GM12875 (cell line): ENCODE measurements around the gene ARAP1.

Source experiments
- H3K4me3 ChIP-seq: one replicate; pipeline ENCODE4 v1.5.1; 2011; ENCODE audit warnings: low read depth, low read length, control low read depth
- TF ChIP-seq, protein P1 (sequence below): IDR thresholded peaks from 2 replicates; pipeline ENCODE4 v1.5.1; 2011; ENCODE audit warnings: low read depth, mild to moderate bottlenecking, control low read depth, inconsistent platforms, low read length, moderate library complexity, borderline replicate concordance; ENCODE audit not compliant: insufficient read depth

ARAP1 gene

DNA sequence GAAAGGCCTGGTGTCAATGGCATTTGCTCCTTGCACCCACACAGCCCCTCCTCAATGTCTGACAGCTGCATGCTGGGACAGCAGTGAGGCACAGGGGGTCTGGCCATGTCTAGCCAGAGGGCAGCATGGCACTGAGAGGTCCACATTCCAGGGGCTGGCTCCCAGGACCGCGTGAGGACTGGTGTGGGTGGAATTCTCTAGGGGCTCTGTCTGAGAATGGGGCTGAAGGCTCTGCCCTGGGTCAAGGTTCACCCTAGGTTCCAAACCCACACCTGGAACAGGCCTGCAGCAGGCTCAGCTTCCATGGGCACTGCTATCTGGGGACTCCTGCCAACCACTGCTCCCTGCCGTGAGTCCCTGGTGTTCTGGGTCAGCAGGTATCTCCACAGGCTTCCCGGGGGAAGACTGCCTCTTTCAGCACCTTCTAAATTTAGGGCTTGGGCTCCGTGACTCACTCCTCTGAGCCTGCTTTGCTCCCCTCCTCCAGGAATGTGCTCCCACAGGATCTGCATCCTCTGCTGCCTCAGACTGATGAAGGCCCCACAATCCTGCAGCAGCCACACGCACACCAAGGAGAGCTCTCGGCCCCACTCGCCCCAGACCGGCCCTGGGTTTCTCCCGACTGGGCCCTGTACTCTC, 37.4 kb upstream of the ARAP1 start:
- no peak overlapping the region for H3K4me3 ChIP-seq
- TF ChIP-seq, protein P1, sequence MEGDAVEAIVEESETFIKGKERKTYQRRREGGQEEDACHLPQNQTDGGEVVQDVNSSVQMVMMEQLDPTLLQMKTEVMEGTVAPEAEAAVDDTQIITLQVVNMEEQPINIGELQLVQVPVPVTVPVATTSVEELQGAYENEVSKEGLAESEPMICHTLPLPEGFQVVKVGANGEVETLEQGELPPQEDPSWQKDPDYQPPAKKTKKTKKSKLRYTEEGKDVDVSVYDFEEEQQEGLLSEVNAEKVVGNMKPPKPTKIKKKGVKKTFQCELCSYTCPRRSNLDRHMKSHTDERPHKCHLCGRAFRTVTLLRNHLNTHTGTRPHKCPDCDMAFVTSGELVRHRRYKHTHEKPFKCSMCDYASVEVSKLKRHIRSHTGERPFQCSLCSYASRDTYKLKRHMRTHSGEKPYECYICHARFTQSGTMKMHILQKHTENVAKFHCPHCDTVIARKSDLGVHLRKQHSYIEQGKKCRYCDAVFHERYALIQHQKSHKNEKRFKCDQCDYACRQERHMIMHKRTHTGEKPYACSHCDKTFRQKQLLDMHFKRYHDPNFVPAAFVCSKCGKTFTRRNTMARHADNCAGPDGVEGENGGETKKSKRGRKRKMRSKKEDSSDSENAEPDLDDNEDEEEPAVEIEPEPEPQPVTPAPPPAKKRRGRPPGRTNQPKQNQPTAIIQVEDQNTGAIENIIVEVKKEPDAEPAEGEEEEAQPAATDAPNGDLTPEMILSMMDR = no peak

DNA sequence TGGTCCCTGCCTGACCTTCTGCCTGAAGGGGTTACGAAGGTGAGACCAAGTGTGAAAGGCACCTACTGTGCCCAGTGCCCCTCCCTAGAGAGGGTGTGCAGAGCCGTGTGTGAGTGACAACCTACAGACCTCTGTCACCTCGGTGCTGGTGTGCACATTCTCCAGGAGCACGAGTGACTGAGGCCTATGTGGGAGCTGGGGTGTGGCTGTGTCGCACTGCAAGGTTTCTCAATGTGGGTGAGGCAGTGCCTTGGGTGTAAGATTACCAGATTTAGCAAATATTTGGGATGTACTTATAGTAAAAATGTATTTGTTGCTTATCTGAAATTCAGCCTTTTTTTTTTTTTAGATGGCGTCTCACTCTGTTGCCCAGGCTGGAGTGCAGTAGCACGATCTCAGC, 36.0 kb upstream of the ARAP1 start:
- TF ChIP-seq, protein P1 = no peak
- H3K4me3 ChIP-seq = no peak overlapping the region

DNA sequence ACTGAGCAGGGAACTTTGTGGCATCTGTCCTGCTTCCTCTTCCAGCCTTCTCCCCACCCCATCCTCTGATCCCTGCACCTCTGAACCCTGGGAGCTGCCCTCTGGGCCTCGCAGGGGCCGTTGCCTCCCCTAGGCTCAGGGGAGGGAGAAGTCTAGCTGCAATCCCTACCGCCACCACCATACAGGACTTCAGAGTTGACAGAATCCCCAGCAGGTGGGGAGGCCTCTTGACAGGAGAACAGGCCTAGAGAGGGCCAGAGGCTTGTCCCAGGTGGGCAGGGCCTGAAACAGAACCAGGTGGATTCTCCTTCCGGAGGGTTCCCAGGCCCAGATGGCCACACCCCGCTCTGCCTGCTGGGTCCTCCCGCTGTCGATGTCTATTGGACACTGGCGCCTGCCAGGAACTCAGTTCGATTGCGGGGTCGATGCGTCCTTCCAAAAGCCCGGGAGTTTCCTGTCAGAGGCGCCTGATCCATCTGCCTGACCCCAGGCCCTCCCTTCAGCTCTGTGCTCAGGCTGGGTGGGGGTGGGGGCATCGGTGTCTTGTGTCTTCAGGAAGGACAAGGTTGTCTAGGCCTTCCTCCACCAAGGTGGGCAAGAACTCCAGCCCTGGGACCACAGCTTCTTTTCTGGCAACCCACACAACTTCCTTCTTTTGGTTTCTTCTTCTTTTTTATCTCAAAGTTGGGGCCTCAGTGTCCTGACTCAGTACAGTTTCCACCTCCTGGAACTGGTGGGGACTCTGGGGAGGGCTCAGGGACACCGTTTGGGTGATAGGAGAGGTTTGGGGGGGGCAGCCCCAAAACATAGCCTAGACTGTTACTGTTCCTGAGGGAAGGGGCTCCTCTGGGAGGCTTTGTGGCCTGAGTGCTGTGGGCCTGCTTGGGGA, 35.3 kb upstream of the ARAP1 start:
- no peak overlapping the region for H3K4me3 ChIP-seq
- TF ChIP-seq, protein P1 = peak; percentile 60

DNA sequence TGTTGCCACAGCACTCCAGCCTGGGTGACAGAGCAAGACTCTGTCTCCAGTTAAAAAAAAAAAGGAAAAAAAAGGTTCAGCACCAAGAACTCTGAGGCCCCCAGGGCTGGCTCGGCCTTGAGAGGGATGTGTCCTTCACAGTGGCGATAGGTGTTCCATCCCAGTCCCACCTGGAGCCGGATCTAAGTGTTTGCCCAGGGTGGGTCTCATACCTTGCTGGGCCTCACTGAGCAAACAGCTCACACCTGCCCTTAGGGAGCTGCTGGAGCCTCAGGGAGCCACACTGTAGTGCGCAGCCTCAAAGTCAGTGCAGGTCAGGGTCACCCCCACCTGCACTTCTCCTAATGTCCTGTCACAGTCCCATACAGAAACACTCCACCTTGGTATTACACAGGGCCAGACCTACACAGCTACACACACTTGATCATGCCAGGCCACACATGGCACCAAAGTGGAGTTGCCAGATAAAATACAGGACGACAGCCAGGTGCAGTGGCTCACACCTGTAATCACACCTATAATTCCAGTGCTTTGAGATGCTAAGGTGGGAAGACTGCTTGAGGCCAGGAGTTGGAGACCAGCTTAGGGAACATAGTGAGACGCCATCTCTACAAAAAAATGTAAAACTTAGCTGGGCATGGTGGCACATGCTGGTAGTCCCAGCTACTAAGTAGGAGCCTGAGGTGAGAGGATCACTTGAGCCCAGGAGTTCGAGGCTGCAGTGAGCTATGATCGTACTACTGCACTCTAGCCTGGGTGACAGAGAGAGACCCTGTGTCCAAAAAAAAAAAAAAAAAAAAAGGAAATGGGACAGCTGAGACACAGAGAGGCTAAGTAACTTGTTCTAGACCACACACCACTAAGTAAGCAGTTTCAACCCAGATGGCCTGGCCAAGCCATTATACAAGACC, 34.4 kb upstream of the ARAP1 start:
- H3K4me3 ChIP-seq = no peak overlapping the region
- TF ChIP-seq, protein P1 = no peak

DNA sequence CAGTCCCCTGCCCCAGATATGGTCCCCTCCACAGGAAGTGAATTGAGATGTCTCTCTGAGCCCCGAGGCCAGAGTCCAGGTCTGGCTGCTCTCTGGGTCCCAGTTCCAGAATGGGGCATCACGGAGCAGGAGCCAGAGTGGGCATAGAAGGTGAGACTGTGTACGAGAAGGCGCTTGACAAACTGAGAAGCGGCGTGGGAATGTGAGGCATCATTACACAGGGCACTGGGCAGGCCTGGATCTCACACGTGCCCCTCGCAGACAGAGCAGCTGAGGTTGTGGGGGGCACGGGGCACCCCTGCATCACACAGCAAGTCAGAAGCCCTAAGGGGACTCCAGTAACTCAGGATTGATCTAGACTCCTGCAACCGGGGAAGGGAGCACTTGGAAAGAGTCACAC, 32.5 kb upstream of the ARAP1 start:
- TF ChIP-seq, protein P1 = no peak
- H3K4me3 ChIP-seq = no peak overlapping the region

DNA sequence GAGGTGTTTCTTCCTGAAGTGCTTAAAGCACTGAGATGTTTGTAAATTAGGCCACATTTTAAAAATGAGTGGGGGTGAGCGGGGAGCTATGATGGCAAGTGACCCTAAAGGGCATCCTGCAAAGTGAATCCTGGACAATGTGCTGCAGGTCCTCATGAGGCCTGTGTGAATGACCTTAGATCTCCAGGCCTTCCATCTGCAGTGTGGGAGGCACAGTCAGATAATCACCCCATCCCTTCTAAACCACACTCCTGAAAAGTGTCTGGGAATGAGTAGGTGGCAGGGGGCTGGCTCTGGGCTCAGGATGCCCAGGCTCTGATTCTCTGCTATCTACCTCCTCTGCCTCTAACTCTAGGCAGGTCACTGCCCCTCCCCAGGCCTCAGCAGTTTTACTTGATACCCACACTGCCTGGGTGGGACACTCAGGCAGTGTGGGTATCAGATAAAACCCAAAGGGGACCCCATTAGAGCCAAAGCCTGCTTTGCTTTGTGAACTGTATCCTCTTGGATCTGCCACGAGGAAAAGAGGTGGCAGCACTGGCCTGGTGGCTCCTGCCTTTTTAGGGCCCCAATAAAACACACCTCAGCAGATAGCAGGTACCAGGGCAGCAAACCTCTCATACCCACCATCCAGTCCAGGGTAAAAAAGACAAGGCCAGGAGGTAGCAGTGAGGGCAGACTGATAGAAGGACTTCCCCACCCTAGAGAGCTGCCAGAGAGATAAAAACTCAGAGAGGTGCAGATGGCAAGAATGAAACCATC, 31.1 kb upstream of the ARAP1 start:
- no peak overlapping the region for H3K4me3 ChIP-seq
- TF ChIP-seq, protein P1 = no peak
